Peyer's patch (tissue), 4 donors: Measurements from ENCODE around the gene CCL19. TPM values are rescaled to one million over a fixed set of nuclear protein-coding genes. Genes with fewer than 3 reads are reported as not detected.

ENCODE experiments used
- DNase-seq, 3 donors: peaks; one replicate each; pipeline ENCODE4 v3.0.0-alpha.2; 2017 to 2019
- H3K27ac ChIP-seq, 4 donors: fragments of 200-600 bp; sonication (generic); one replicate each; pipeline ENCODE4 v1.5.1; 2016 to 2019
- H3K27me3 ChIP-seq, 2 donors: fragments of 200-600 bp; sonication (generic); one replicate each; pipeline ENCODE4 v1.5.1; 2019
- H3K36me3 ChIP-seq, 3 donors: fragments of 200-600 bp; sonication (generic); one replicate each; pipeline ENCODE4 v1.5.1; 2016 to 2019
- H3K4me1 ChIP-seq, 4 donors: fragments of 200-600 bp; sonication (generic); one replicate each; pipeline ENCODE4 v1.5.1; 2016 to 2019
- H3K4me3 ChIP-seq, 4 donors: fragments of 200-600 bp; sonication (generic); 1 replicate in 3 of 4; 2 replicates in 1 of 4; pipeline ENCODE4 v1.5.1; 2016 to 2019; ENCODE audit warnings: mild to moderate bottlenecking in 1 of 4
- H3K9me3 ChIP-seq, 4 donors: fragments of 200-600 bp; sonication (generic); one replicate each; pipeline ENCODE4 v1.5.1; 2016 to 2019; ENCODE audit warnings: mild to moderate bottlenecking in 1 of 4
- CTCF ChIP-seq, 6 experiments: fragments of 450-650 bp in 4 of 6; fragments of 200-600 bp in 2 of 6; sonication (generic) in 1 of 6; IDR thresholded peaks; one replicate each; pipeline ENCODE4 v1.5.1; 2017 to 2019; ENCODE audit warnings: antibody characterized with exemption in 6 of 6, mild to moderate bottlenecking in 3 of 6, moderate library complexity in 1 of 6
- POLR2A ChIP-seq, 2 donors: fragments of 450-650 bp; IDR thresholded peaks; one replicate each; pipeline ENCODE4 v1.5.1; 2017; ENCODE audit warnings: antibody characterized with exemption in 2 of 2, mild to moderate bottlenecking in 2 of 2, moderate library complexity in 2 of 2
- total RNA-seq, 4 donors: library from RNA; depleted of rRNA; stranded (reverse); fragments of >200 nt; gene quantifications; one replicate each; pipeline ENCODE4 v1.1.0, GENCODE V29; 2016

The CCL19 gene
- total RNA-seq, 4 donors from 2014 or later: not detected

GRCh38 chr9:34675048-34675714, 15.9 kb downstream of the CCL19 start:
- Histone ChIP-seq H3K27ac (peak overlapping the region in 1 of 4 donors; percentile 16), H3K4me3 (no peak overlapping the region), H3K27me3 (no peaks in the 10 kb centered on the region), H3K36me3 (no peaks in the 10 kb centered on the region), H3K9me3 (no peaks in the 10 kb centered on the region), H3K4me1 (no peaks in the 10 kb centered on the region)
- peak; percentile 73 to 88 (median 74) for DNase-seq
- TF ChIP-seq CTCF (IDR thresholded peaks at IDR 0.05) (peak; percentile 14 to 74 (median 62)), POLR2A (IDR thresholded peaks at IDR 0.05) (no peak)

- no peaks in the 10 kb centered on the region for H3K9me3 ChIP-seq
- DNase-seq: no peak
These were observed 16.6 kb downstream of the CCL19 start for GRCh38 chr9:34674440-34674839.

GRCh38 chr9:34671307-34671706, 19.8 kb downstream of the CCL19 start:
- no peaks in the 10 kb centered on the region for H3K9me3 ChIP-seq
- no peaks in the 10 kb centered on the region for H3K27me3 ChIP-seq
- H3K36me3 ChIP-seq: no peaks in the 10 kb centered on the region
- no peak overlapping the region for H3K4me3 ChIP-seq
- DNase-seq: no peak
- no peak overlapping the region for H3K27ac ChIP-seq
- no peak for TF ChIP-seq CTCF (IDR thresholded peaks at IDR 0.05)
- no peak for TF ChIP-seq POLR2A (IDR thresholded peaks at IDR 0.05)
- no peaks in the 10 kb centered on the region for H3K4me1 ChIP-seq

More at GRCh38 chr9:34674440-34674839, 16.6 kb downstream of the CCL19 start:
- no peaks in the 10 kb centered on the region for H3K36me3 ChIP-seq
- TF ChIP-seq POLR2A (IDR thresholded peaks at IDR 0.05) (no peak), CTCF (IDR thresholded peaks at IDR 0.05) (no peak)
- H3K4me3 ChIP-seq: no peak overlapping the region
- H3K4me1 ChIP-seq: no peaks in the 10 kb centered on the region
- peak overlapping the region in 1 of 4 donors; percentile 16 for H3K27ac ChIP-seq
- no peaks in the 10 kb centered on the region for H3K27me3 ChIP-seq

DNA sequence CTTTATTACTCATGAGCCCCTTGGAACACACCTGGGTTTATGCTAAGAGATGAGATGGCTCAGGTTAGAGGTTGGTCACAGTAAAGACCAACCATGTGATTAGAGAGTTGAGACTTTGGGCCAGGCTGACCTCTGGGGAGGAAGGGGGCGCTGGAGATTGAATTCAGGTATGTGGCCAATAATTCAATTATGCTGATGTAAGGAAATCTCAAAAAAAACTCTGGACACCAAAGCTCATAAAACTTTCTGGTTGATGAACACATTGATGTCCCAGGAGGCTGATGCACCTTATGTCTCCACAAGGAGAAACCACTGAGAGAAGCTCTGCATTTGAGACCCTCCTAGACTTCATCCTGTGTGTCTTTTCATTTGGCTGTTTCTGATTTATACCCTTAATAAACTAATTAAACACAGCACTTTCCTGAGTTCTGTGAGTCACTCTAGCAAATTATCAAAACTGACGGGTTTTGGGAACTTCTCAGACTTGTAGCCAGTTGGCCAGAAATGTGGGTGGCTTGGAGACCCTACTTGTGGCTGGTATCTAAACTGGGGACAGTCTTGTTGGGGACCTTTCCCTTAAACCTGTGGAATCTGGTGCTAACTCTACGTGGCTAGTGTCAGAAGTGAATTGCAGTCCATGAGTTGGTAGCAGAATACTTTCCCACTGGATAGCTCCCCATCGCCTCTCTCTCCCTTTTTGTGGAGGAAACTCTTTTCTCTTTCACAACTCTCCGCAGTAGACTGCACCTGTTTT, 21.1 kb downstream of the CCL19 start:
- Histone ChIP-seq H3K27ac (no peak overlapping the region), H3K9me3 (no peaks in the 10 kb centered on the region), H3K27me3 (no peaks in the 10 kb centered on the region), H3K36me3 (no peaks in the 10 kb centered on the region), H3K4me3 (no peak overlapping the region), H3K4me1 (peaks cover 0 to under 1% (median under 1%) of the 10 kb centered on the region in 4 donors)
- no peak for DNase-seq
- no peak for TF ChIP-seq POLR2A (IDR thresholded peaks at IDR 0.05)
- TF ChIP-seq CTCF (IDR thresholded peaks at IDR 0.05): no peak

- peak; percentile 90 to 93 for TF ChIP-seq POLR2A (IDR thresholded peaks at IDR 0.05)
- no peak for TF ChIP-seq CTCF (IDR thresholded peaks at IDR 0.05)
- H3K9me3 ChIP-seq: no peaks in the 10 kb centered on the region
- H3K27me3 ChIP-seq: no peaks in the 10 kb centered on the region
- peak overlapping the region; percentile 86 to 98 (median 93) for H3K27ac ChIP-seq
- no peaks in the 10 kb centered on the region for H3K36me3 ChIP-seq
- peak; percentile 88 to 97 (median 97) for DNase-seq
- peak overlapping the region; percentile 45 to 86 (median 64) for H3K4me3 ChIP-seq
- peaks cover 0 to 7% (median 6%) of the 10 kb centered on the region in 4 donors for H3K4me1 ChIP-seq
These were observed 25.5 kb downstream of the CCL19 start for GRCh38 chr9:34665381-34666250.
